ENCODE measurements around the gene MAP4K1.
A peak's percentile ranks its signal among the peaks of the same experiment; 100 is the strongest.
"Not testable (repeated sequence)": the region's sequence is repeated elsewhere in the genome, so short reads cannot be mapped to it uniquely, and the experiment has no call there.

The MAP4K1 gene

GRCh38 chr19:38624822-38625221, 7.1 kb upstream of the MAP4K1 start:
- no peak for DNase-seq (ENCODE audit: low read depth, low spot score)

- DNase-seq (ENCODE audit: low read depth, low spot score): no peak
Observed at GRCh38 chr19:38619361-38620174, 1.8 kb upstream of the MAP4K1 start.

GRCh38 chr19:38618590-38619360, 1.0 kb upstream of the MAP4K1 start, which contains the start of gene EIF3K:
Gene EIF3K, plus strand, starts transcription at chr19:38619188. Its CDS starts 81 bp downstream, at chr19:38619269.
- DNase-seq (ENCODE audit: low read depth, low spot score): peak; percentile 91

GRCh38 chr19:38617283-38617763, 430 bp downstream of the MAP4K1 start:
- DNase-seq (ENCODE audit: low read depth, low spot score): no peak

- no peak for DNase-seq (ENCODE audit: low read depth, low spot score)
Observed at GRCh38 chr19:38616265-38616664, 1.5 kb downstream of the MAP4K1 start.

GRCh38 chr19:38615007-38615581, 2.7 kb downstream of the MAP4K1 start:
- no peak for DNase-seq (ENCODE audit: low read depth, low spot score)

GRCh38 chr19:38614289-38614688, 3.5 kb downstream of the MAP4K1 start:
- no peak for DNase-seq (ENCODE audit: low read depth, low spot score)

GRCh38 chr19:38606131-38606530, 11.6 kb downstream of the MAP4K1 start:
- no peak for DNase-seq (ENCODE audit: low read depth, low spot score)

GRCh38 chr19:38602856-38603255, 14.9 kb downstream of the MAP4K1 start:
- DNase-seq (ENCODE audit: low read depth, low spot score): not testable (repeated sequence)

GRCh38 chr19:38599722-38600121, 18.0 kb downstream of the MAP4K1 start:
- DNase-seq (ENCODE audit: low read depth, low spot score): no peak

GRCh38 chr19:38597075-38597474, 20.7 kb downstream of the MAP4K1 start:
- DNase-seq (ENCODE audit: low read depth, low spot score): no peak

- DNase-seq (ENCODE audit: low read depth, low spot score): no peak
Observed at GRCh38 chr19:38596057-38596981, 21.4 kb downstream of the MAP4K1 start.

- DNase-seq (ENCODE audit: low read depth, low spot score): no peak
Observed at GRCh38 chr19:38592940-38593339, 24.8 kb downstream of the MAP4K1 start.

- no peak for DNase-seq (ENCODE audit: low read depth, low spot score)
Observed at GRCh38 chr19:38588041-38588440, 29.7 kb downstream of the MAP4K1 start.

GRCh38 chr19:38587562-38587961, 30.2 kb downstream of the MAP4K1 start:
- DNase-seq (ENCODE audit: low read depth, low spot score): no peak

- DNase-seq (ENCODE audit: low read depth, low spot score): no peak
Observed at GRCh38 chr19:38583985-38584305, 33.8 kb downstream of the MAP4K1 start.

- no peak for DNase-seq (ENCODE audit: low read depth, low spot score)
Observed at GRCh38 chr19:38583219-38583984, 34.4 kb downstream of the MAP4K1 start.

GRCh38 chr19:38580080-38580479, 37.7 kb downstream of the MAP4K1 start:
- no peak for DNase-seq (ENCODE audit: low read depth, low spot score)

GRCh38 chr19:38579304-38579703, 38.4 kb downstream of the MAP4K1 start:
- not testable (repeated sequence) for DNase-seq (ENCODE audit: low read depth, low spot score)

GRCh38 chr19:38577826-38578225, 39.9 kb downstream of the MAP4K1 start:
- no peak for DNase-seq (ENCODE audit: low read depth, low spot score)

- DNase-seq (ENCODE audit: low read depth, low spot score): no peak
Observed at GRCh38 chr19:38571682-38572081, 46.1 kb downstream of the MAP4K1 start.

Data from activated naive CD8-positive, alpha-beta T cell treated with anti-CD3 and anti-CD28 coated beads, Interleukin-2, amount 50 U/mL, for 16 hours (primary cell).